HCT116 (cell line): Measurements from ENCODE around the gene DYRK1B. TPM values are rescaled to one million over a fixed set of nuclear protein-coding genes. Genes with fewer than 3 reads are reported as not detected.

Source experiments
- ATAC-seq: fragments of 200-7000 bp; cut with Tn5 transposase; 2 replicates; pipeline ENCODE4 v1.9.1; 2020; ENCODE audit warnings: mild to moderate bottlenecking, moderate library complexity
- BruUV-seq: library from RNA; stranded (reverse); fragments of 400-500 nt; replicated peaks from 2 replicates; lab custom pipeline; 2021; lab: Mats Ljungman, UMichigan
- CTCF ChIA-PET: fragments of 300-600 bp; sonication (Branson Sonifier 250); formaldehyde crosslinking; loops from one replicate; lab custom pipeline; 2021; ENCODE audit warnings: antibody characterized with exemption; lab: Charles Lee
- POLR2A ChIA-PET: fragments of 300-600, 350-600 bp; sonication (Branson Sonifier 250); formaldehyde crosslinking; loops from one replicate; lab custom pipeline; 2021; ENCODE audit warnings: antibody characterized with exemption; lab: Charles Lee
- RAD21 ChIA-PET, 2 experiments: fragments of 300-600 bp; sonication (Branson Sonifier 250); formaldehyde crosslinking; loops; one replicate each; lab custom pipeline; 2023; ENCODE audit warnings: low total read pairs in 2 of 2; ENCODE audit not compliant: uncharacterized antibody in 2 of 2, unreplicated experiment in 2 of 2, low non-redundant PET in 1 of 2; lab: Charles Lee
- DNase-seq: peaks from one replicate; pipeline ENCODE4 v3.0.0-alpha.2; 2010; ENCODE audit warnings: low read depth, low spot score
- H2AFZ ChIP-seq: fragments of 200-600 bp; shearing (Covaris generic), sonication (generic); 2 replicates; pipeline ENCODE4 v1.6.1; 2017; ENCODE audit warnings: low read depth, mixed run types, mixed read lengths, antibody characterized with exemption, low read length; ENCODE audit not compliant: poor library complexity, severe bottlenecking
- H3K27ac ChIP-seq: 2 replicates; pipeline ENCODE4 v1.5.1; 2012; ENCODE audit warnings: low read depth, low read length
- H3K27me3 ChIP-seq: fragments of 200-600 bp; sonication (generic); 2 replicates; pipeline ENCODE4 v1.6.1; 2016; ENCODE audit warnings: mixed run types, low read length, mixed read lengths; ENCODE audit not compliant: insufficient read depth
- H3K36me3 ChIP-seq, 2 experiments: fragments of 200-500 bp in 1 of 2; fragments of 200-600 bp in 1 of 2; sonication (Bioruptor generic) in 1 of 2; sonication (generic) in 1 of 2; 2 replicates each; pipeline versions ENCODE4 v1.5.1 to v1.6.1; 2014 to 2016; ENCODE audit warnings: low read length in 2 of 2, inconsistent platforms in 1 of 2, mixed read lengths in 1 of 2, mixed run types in 1 of 2; ENCODE audit not compliant: insufficient read depth in 2 of 2, control insufficient read depth in 1 of 2
- H3K4me1 ChIP-seq, 2 experiments: fragments of 200-600 bp in 1 of 2; sonication (generic) in 1 of 2; 2 replicates each; pipeline versions ENCODE4 v1.5.1 to v1.6.1; 2012 to 2017; ENCODE audit warnings: low read length in 2 of 2, inconsistent platforms in 1 of 2, mild to moderate bottlenecking in 1 of 2, mixed read lengths in 1 of 2, mixed run types in 1 of 2, moderate library complexity in 1 of 2; ENCODE audit not compliant: insufficient read depth in 2 of 2, control insufficient read depth in 1 of 2
- H3K4me2 ChIP-seq: fragments of 200-600 bp; sonication (generic); 2 replicates; pipeline ENCODE4 v1.6.1; 2017; ENCODE audit warnings: mixed run types, low read length, mixed read lengths
- H3K4me3 ChIP-seq, 2 experiments: fragments of 200-600 bp in 1 of 2; sonication (generic) in 1 of 2; replicated peaks in 1 of 2; 2 replicates each; pipeline ENCODE4 v1.5.1; 2011 to 2016; ENCODE audit warnings: low read length in 2 of 2, control low read depth in 1 of 2, low read depth in 1 of 2, mild to moderate bottlenecking in 1 of 2, mixed read lengths in 1 of 2, mixed run types in 1 of 2
- H3K79me2 ChIP-seq: fragments of 200-600 bp; sonication (generic); 2 replicates; pipeline ENCODE4 v1.6.1; 2017; ENCODE audit warnings: mild to moderate bottlenecking, mixed run types, low read length, moderate library complexity, mixed read lengths; ENCODE audit not compliant: insufficient read depth
- H3K9ac ChIP-seq: fragments of 200-600 bp; sonication (generic); 2 replicates; pipeline ENCODE4 v1.6.1; 2016; ENCODE audit warnings: low read length, mixed read lengths
- H3K9me2 ChIP-seq: fragments of 200-600 bp; sonication (generic), shearing (Covaris generic); 2 replicates; pipeline ENCODE4 v1.6.1; 2017; ENCODE audit warnings: mixed run types, mild to moderate bottlenecking, moderate library complexity; ENCODE audit not compliant: insufficient read depth
- H3K9me3 ChIP-seq, 2 experiments: fragments of 200-500 bp in 1 of 2; fragments of 200-600 bp in 1 of 2; sonication (Bioruptor generic) in 1 of 2; sonication (generic) in 1 of 2; 2 replicates each; pipeline ENCODE4 v1.6.1; 2014 to 2017; ENCODE audit warnings: low read length in 2 of 2, mixed read lengths in 2 of 2, inconsistent platforms in 1 of 2, low read depth in 1 of 2, mild to moderate bottlenecking in 1 of 2, mixed run types in 1 of 2, moderate library complexity in 1 of 2; ENCODE audit not compliant: control insufficient read depth in 1 of 2, insufficient read depth in 1 of 2
- H4K20me1 ChIP-seq: fragments of 200-600 bp; sonication (generic), shearing (Covaris generic); 2 replicates; pipeline ENCODE4 v1.6.1; 2017; ENCODE audit warnings: mixed run types, mild to moderate bottlenecking, moderate library complexity; ENCODE audit not compliant: insufficient read depth
- CEBPB ChIP-seq: IDR thresholded peaks from 2 replicates; pipeline ENCODE4 v1.6.1; 2012; ENCODE audit warnings: low read depth
- CTCF ChIP-seq, 3 experiments: fragments of 200-600 bp in 1 of 3; sonication (generic) in 1 of 3; IDR thresholded peaks in 2 of 3; conservative IDR thresholded peaks in 1 of 3; 2 replicates each; pipeline ENCODE4 v1.5.1; 2012 to 2017; ENCODE audit warnings: low read depth in 2 of 3, low read length in 2 of 3, antibody characterized with exemption in 1 of 3, borderline replicate concordance in 1 of 3, control low read depth in 1 of 3, mild to moderate bottlenecking in 1 of 3, mixed read lengths in 1 of 3, mixed run types in 1 of 3, moderate library complexity in 1 of 3; ENCODE audit not compliant: insufficient read depth in 1 of 3
- EZH2 ChIP-seq: fragments of 200-600 bp; sonication (generic); IDR thresholded peaks from 2 replicates; pipeline ENCODE4 v1.6.1; 2017; ENCODE audit warnings: antibody characterized with exemption, mixed run types
- FOSL1 ChIP-seq: IDR thresholded peaks from 2 replicates; pipeline ENCODE4 v1.6.1; 2012; ENCODE audit warnings: low read depth
- MAX ChIP-seq: IDR thresholded peaks from 2 replicates; pipeline ENCODE4 v1.6.1; 2012
- SIN3A ChIP-seq: IDR thresholded peaks from 2 replicates; pipeline ENCODE4 v1.6.1; 2012; ENCODE audit warnings: low read depth
- SP1 ChIP-seq: IDR thresholded peaks from 2 replicates; pipeline ENCODE4 v1.6.1; 2012; ENCODE audit warnings: low read depth
- YY1 ChIP-seq: IDR thresholded peaks from 2 replicates; pipeline ENCODE4 v1.6.1; 2011; ENCODE audit warnings: low read length, low read depth, moderate library complexity, mild to moderate bottlenecking; ENCODE audit not compliant: insufficient replicate concordance; ENCODE audit errors: extremely low read depth
- ZBTB33 ChIP-seq: IDR thresholded peaks from 2 replicates; pipeline ENCODE4 v1.6.1; 2011; ENCODE audit warnings: mild to moderate bottlenecking, low read length, moderate library complexity; ENCODE audit not compliant: insufficient replicate concordance; ENCODE audit errors: extremely low read depth
- ZNF274 ChIP-seq: fragments of 200-500 bp; sonication (Bioruptor generic); IDR thresholded peaks from 2 replicates; pipeline ENCODE4 v1.6.1; 2014; ENCODE audit warnings: mild to moderate bottlenecking, low read depth, low read length, inconsistent platforms
- intact Hi-C: fragments of 100-400 bp; cut with micrococcal nuclease; formaldehyde crosslinking; loops from 2 replicates; pipeline ENCODE4 v1.10.0; 2022
- microRNA-seq: library from miRNA; unstranded; fragments of <30 nt; microRNA quantifications from one replicate; pipeline ENCODE4, GENCODE V29; 2016; ENCODE audit warnings: borderline number of aligned reads
- total RNA-seq: library from RNA; stranded (reverse); gene quantifications from one replicate; pipeline ENCODE4 v1.2.1, GENCODE V29; 2021; ENCODE audit not compliant: unreplicated experiment

Gene DYRK1B
- total RNA-seq, 1 experiment from 2014 or later: 7.3 TPM

- intact Hi-C loops: no loop called here
- CTCF ChIA-PET: interaction anchor here (1.7 kb wide), 1 partner anchor 14 kb away, joined by 5 read pairs; no protein-coding TSS in a partner anchor
Observed at GRCh38 chr19:39778763-39779162, 55.2 kb downstream of the DYRK1B start, which contains the start of gene LEUTX. LEUTX (plus strand) TSS chr19:39778854; CDS start chr19:39778921, 67 bp downstream.

More at GRCh38 chr19:39778763-39779162, 55.2 kb downstream of the DYRK1B start, which contains the start of gene LEUTX:
- H3K36me3 ChIP-seq: no peaks in the 10 kb centered on the region
- no peak within 1 kb of the TSS for H2AFZ ChIP-seq
- no peak within 1 kb of the TSS for H3K4me3 ChIP-seq
- TF ChIP-seq MAX: no peak
- no peak for TF ChIP-seq FOSL1
- TF ChIP-seq SIN3A: no peak
- TF ChIP-seq EZH2: no peak
- TF ChIP-seq CEBPB: no peak
- no peak for TF ChIP-seq SP1
- TF ChIP-seq YY1: no peak
- TF ChIP-seq CTCF (IDR thresholded peaks at IDR 0.05 in 2 of 3, conservative IDR thresholded peaks at IDR 0.05 in 1 of 3; ENCODE audit: borderline replicate concordance in 1 of 3, insufficient read depth in 1 of 3, low read depth in 2 of 3, low read length in 2 of 3): no peak
- no peak for TF ChIP-seq ZBTB33
- no peak for TF ChIP-seq ZNF274
- ChIA-PET POLR2A (no interaction called here), RAD21 (no interaction called here)
- ATAC-seq: no peak
- H3K4me2 ChIP-seq: no peak within 1 kb of the TSS
- H3K27ac ChIP-seq: no peak within 1 kb of the TSS
- H3K9ac ChIP-seq: no peak within 1 kb of the TSS
- no peaks in the 10 kb centered on the region for H3K79me2 ChIP-seq
- no TSS peak for BruUV-seq
- no peak for DNase-seq
- no peaks in the 10 kb centered on the region for H3K9me3 ChIP-seq
- 0 out of 2 replicates have a peak, but pooled peaks cover 6% of the 10 kb centered on the region for H3K27me3 ChIP-seq
- H3K4me1 ChIP-seq: no peaks in the 10 kb centered on the region
- H4K20me1 ChIP-seq: no peaks in the 10 kb centered on the region
- no peaks in the 10 kb centered on the region for H3K9me2 ChIP-seq

Small RNAs within 50 kb of the gene (microRNA-seq; reads per million reads assigned to microRNA genes)
- gene MIR6719: not detected

Other genes with a start within 250 kb of the DYRK1B start
- not detected for gene LGALS13, start 231.6 kb downstream of the DYRK1B start, total RNA-seq
- not detected for gene LGALS16, start 178.2 kb downstream of the DYRK1B start, total RNA-seq
- not detected for gene LGALS14, start 129.7 kb downstream of the DYRK1B start, total RNA-seq
- not detected for gene CLC, start 96.1 kb downstream of the DYRK1B start, total RNA-seq
- not detected for gene LEUTX, start 55.3 kb downstream of the DYRK1B start, total RNA-seq
- gene FBL, start 12.2 kb upstream of the DYRK1B start, total RNA-seq: 554 TPM
- gene FCGBP, start 100.5 kb upstream of the DYRK1B start, total RNA-seq: 5.7 TPM
- gene PSMC4, start 137.0 kb upstream of the DYRK1B start, total RNA-seq: 120 TPM
- 0.64 TPM for gene ZNF546, start 162.9 kb upstream of the DYRK1B start, total RNA-seq
- 10.5 TPM for gene ZNF780B, start 222.1 kb upstream of the DYRK1B start, total RNA-seq